Transverse colon (tissue), 3 donors: ENCODE data around the gene WNK4.

Source experiments
- CTCF ChIP-seq, 5 experiments: fragments of 200-600 bp in 3 of 5; fragments of 450-650 bp in 2 of 5; sonication (generic) in 3 of 5; IDR thresholded peaks; 1 replicate in 2 of 5; 2 replicates in 3 of 5; pipeline ENCODE4 v1.5.1; 2016 to 2017; ENCODE audit warnings: antibody characterized with exemption in 5 of 5, inconsistent platforms in 3 of 5, mild to moderate bottlenecking in 2 of 5, moderate library complexity in 1 of 5
- POLR2A ChIP-seq: fragments of 450-650 bp; IDR thresholded peaks from one replicate; pipeline ENCODE4 v1.6.1; 2016; ENCODE audit warnings: antibody characterized with exemption, mild to moderate bottlenecking, moderate library complexity

GRCh38 chr17:42787266-42787665 is 6.9 kb downstream of the WNK4 start:
- no peak for TF ChIP-seq CTCF (IDR thresholded peaks at IDR 0.05)
- no peak for TF ChIP-seq POLR2A
